Activated CD4-positive, alpha-beta T cell treated with anti-CD3 and anti-CD28 coated beads for 4 hours (primary cell): ENCODE measurements around the gene HSPA14.
"Not testable (repeated sequence)": the region's sequence is repeated elsewhere in the genome, so short reads cannot be mapped to it uniquely, and the experiment has no call there.

Experiments used
- DNase-seq, 2 donors: peaks; one replicate each; pipeline ENCODE4 v3.0.0-alpha.2; 2020

Gene HSPA14, protein sequence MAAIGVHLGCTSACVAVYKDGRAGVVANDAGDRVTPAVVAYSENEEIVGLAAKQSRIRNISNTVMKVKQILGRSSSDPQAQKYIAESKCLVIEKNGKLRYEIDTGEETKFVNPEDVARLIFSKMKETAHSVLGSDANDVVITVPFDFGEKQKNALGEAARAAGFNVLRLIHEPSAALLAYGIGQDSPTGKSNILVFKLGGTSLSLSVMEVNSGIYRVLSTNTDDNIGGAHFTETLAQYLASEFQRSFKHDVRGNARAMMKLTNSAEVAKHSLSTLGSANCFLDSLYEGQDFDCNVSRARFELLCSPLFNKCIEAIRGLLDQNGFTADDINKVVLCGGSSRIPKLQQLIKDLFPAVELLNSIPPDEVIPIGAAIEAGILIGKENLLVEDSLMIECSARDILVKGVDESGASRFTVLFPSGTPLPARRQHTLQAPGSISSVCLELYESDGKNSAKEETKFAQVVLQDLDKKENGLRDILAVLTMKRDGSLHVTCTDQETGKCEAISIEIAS

DNA sequence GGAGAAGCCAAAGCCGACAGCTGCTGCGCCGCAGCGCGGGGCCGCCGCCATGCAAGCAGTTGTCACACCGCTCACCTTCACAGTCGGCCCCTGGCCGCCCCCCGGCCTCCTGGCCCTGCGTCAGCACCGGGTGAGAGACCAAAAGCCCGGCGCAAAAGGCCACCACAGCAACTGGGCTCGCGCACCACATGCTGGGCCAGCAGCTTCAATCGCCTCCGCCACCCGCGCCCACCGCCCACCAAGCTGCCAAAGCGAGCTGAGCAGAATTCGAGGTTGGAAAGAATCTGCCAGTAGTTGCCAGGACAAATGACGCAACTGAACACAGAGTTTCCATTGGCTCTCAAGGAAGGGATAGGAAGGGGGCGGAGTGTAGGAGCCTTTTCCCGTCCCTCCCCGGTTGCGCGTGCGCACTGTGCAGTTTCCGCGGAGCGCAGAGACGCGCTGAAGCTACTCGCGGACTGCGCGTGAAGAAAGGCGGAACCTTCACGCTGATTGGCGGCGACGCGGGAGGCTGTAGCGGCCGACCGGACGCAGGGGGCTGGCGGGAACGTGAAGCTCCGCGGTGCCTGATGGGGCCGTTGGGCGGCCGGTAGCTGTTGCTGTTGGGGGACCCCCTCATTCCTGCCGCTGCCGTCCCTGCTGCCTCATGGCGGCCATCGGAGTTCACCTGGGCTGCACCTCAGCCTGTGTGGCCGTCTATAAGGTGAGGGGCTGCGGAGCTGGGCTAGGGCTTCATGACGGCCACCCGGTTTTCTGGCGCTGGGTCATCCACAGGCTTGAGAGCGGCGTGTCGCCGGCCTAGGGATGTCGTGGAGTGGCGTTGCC lies at the start of gene HSPA14, which contains the start of the genes CDNF and MSANTD7:
Gene HSPA14, plus strand, starts transcription at position 550 of the 825 bp plus-strand sequence. Its CDS starts 97 bp downstream, at position 647.
Gene CDNF, minus strand, starts transcription at position 281 of the 825 bp plus-strand sequence. Its CDS starts 91 bp downstream, at position 190.
Gene MSANTD7, plus strand, starts transcription at position 550 of the 825 bp plus-strand sequence. CDS start 3,979 bp downstream, outside the sequence.
- DNase-seq: peak; percentile 98 to 99

DNA sequence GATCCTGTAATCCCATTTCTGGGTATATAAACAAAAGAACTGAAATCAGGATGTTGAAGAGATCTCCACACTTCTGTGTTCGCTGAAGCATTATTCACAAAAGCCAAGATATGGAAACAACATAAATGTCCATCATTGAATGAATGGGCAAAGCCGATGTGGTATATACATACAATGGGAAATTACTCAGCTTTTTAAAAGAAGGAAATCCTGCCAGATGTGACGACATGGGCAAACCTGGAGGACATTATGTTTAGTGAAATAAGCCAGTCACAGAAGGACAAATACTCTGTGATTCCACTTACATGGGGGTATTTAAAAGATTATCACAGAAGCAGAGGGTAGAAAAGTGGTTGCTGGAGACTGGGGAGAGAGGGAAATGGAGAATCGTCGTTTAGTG lies 39.5 kb upstream of the HSPA14 start:
- DNase-seq: no peak

DNA sequence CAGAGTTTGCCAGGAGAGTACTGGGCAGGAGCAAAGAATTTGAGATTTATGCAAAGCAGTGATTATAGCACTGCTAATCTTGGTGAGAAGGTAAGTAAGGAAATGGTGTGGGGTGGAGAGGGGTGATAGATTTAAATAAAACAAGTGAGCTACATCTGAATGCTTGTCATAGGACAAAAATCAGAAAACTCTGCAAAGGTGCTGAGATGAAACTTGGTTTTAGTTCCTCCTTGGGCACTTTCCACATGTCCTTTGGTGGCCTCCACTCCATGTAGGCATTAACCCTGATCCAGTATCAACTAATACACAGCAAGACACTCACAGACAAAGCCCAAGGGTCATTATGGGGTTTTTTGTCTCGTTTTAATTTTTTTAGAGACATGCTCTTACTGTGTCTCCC lies 37.7 kb upstream of the HSPA14 start:
- DNase-seq: no peak

DNA sequence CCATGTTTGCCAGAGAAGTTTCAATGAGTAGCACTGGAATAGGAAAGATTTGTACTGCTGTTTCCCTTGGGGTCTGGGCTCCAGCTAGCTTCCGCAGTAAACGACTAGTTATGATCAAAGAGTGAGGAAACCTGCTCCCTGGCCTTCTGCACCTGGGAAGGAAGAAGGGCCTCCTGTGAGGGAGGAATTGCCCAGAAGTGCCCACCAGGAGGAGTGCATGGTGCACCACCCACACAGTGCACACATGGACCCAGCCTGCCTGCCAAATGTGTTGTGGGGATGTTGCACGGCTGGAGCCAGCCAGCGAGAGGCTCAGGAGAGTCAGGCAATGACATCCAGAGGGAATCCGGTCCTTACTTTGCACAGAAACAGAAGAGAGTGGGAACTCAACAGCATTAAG lies 36.4 kb upstream of the HSPA14 start:
- no peak for DNase-seq

DNA sequence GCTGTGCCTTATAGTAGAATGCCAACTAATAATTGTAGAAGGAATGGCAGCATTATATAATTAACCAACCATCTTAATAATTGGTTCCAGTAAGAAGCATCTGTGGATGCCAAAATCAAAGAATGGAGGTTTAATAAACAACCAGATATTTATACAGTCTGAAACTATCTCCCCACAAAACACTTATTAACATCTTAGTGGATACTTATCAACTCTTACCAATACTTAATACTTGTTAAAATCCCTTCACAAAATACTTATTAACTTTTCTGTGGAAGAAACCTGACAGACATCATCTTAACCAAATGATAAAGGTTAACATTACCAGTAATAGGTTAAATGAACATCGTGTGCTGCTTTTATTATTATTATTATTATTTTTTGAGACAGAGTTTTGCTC lies 34.3 kb upstream of the HSPA14 start:
- no peak for DNase-seq

DNA sequence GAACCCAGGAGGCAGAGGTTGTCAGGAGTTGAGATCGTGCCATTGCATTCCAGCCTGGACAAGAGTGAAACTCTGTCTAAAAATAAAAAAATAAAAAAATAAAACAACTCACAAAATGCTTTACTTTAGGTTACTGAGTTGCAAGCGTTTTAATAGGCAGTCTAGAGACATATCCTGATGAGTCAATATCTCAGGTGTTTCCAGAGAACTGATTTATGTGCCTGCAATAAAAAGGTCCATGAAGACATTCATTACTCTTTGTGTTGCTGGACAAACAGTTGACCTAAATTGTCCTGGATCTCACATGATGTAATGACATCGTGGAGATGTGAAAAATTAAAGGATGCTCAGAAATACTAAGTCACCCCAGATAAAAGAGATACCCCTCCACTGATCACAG lies 31.8 kb upstream of the HSPA14 start:
- no peak for DNase-seq

DNA sequence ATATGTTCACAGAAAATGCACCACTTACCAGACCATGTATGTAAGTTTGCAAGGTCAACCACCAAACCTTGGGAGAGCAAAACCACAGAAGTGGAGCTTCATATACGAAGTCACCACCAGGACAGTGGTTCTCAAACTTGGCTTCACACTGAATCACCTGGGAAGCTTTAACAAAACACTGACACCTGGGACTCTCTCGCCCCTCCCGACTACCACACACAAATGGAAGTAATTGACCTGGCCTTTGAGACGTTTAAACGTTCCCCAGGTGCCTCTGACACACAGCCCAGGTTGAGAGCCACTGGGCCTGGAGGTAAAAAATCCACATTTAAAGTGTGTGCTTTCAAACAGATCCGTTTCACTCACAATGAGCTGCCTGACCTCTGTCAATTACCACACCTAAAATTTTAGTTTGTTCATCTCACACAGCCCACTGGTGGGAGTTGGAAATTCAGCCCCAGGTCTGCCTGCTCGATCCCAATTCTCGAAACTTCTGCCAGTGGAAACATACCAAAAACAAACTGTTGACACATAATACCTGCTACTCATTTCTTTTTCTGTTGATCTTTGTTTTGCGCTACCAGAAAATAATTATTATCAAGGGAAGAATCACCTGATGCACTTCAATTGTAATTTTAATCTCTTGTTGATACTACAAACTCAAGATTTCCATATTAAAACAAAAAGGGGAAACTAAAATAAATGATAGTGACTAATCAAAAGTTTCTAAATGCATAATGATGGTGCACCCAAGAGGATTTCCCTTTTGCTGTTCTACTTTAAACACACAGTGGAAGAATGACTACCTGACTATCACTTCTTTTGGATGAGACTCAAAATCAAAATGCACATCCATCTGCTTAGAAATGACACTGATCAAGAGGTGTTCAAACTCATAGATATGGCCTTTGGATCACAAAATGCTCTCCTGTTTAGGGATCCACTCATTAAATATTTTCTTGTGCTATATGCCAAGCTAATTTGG lies 26.8 kb upstream of the HSPA14 start:
- DNase-seq: no peak

DNA sequence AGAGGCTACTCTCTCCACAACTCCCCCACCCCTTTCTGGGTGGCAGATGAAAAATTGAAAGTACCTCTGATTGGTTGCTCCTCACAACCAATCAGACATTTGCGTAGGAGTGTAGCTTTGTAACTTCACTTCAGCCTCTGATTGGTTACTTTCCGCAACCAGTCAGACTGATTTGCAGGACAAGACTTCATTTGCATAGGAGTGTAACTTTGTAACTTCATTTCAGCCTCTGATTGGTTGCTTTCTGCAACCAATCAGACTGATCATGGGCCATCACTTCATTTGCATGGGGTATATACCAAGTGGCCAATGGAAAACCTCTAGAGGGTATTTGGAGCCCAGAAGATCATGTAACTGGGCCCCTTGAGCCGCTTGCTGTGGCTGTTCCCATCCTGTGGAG lies 25.8 kb upstream of the HSPA14 start:
- DNase-seq: no peak

DNA sequence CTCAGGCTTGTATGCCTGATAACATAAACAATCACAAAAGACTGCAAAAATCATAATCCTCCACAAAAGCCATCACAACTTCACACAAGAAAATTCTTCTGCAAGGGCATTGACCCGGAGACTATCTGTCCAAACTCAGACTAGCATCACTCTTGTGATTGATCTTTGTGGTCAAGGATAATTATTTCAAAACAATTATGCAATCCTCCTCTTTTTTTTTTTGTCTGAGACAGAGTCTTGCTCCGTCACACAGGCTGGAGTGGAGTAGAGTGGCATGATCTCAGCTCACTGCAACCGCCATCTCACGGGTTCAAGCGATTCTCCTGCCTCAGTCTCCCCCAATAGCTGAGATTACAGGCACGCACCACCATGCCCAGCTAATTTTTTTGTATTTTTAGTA lies 22.4 kb upstream of the HSPA14 start:
- no peak for DNase-seq

DNA sequence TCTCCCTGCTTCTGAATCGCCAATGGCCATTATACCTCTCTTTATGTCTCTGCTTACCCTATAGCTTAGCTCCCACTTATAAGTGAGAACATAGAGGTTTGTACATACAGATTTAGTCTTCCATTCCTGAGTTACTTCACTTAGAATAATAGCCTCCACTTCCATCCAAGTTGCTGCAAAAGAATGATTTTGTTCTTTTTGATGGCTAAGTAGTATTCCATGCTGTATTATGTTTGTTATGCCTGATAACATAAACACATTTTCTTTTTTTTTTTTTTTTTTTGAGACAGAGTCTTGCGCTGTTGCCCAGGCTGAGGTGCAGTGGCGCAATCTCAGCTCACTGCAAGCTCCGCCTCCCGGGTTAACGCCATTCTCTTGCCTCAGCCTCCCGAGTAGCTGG lies 21.4 kb upstream of the HSPA14 start:
- DNase-seq: not testable (repeated sequence)

DNA sequence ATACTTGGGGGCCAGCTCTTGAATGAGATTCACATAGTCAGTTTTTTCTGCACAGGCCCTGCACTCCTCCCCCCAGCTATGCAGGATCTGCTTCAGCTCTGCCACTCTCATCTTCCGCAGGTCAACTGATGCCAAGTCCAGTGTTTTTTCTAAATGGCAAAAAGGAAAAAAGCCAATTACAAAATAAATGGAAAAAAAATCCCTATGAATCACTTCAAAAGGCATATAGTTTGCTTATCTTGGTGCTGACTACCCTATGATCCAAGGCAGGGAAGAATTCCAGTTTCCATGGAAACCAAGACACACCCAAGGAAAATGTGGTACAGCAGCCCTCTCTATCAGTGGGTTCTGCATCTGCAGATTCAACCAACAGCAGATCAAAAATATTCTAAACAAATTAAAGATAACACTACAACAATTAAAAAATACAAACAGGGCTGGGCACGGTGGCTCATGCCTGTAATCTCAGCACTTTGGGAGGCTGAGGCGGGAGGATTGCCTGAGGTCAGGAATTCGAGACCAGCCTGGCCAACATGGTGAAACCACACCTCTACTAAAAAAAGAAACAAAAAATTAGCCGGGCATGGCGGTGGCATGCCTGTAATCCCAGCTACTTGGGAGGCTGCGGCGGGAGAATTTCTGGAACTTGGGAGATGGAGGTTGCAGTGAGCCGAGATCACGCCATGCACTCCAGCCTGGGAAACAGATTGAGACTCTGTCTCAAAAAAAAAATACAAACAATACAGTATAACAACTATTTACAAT lies 17.9 kb upstream of the HSPA14 start:
- no peak for DNase-seq

DNA sequence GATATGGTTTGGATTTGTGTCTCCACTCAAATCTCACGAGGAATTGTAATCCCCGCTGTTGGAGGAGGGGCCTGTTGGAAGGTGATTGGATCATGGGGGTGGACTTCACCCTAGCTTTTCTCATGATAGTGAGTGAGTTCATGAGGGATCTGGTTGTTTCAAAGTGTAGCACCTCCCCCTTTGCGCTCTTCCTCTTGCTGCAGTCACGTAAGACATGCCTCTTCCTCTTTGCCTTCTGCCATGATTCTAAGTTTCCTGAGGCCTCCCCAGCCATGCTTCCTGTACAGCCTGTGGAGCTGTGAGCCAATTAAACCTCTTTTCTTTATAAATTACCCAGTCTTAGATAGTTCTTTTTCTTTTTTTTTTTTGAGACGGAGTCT lies 17.3 kb upstream of the HSPA14 start:
- DNase-seq: no peak

DNA sequence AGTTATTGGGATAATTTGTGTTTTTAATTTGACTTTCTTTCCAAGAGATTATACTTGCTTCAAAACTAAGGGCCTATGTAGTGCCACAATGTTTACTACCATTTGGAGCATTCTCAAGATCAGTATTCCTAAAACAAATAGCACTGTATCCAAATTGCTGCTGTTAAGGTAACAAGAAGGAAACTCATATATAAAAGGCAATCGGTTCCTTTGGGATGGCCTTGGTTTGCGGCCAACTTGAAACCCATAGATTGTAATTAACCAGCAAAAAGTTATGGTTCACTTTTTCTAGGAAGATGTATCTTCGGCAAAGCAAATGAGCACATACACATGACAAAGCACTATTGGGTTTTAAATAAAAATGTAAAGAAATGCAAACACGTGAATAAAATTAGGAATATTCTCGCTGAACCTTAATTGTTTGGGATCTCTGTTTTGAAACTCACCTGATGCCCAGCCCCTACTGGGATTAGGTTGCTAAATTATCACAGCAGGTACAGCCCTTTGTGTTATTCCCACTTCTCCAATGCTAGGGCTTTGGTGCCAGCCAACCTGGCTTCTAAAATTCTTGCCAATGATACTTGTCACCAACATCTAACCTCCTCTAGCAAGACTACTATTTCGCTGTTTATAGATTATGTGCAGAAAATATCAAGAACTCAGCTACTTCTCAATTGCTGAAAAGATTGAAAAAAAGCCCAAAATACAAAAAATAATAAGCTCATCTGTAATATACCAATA lies 16.3 kb upstream of the HSPA14 start:
- no peak for DNase-seq

DNA sequence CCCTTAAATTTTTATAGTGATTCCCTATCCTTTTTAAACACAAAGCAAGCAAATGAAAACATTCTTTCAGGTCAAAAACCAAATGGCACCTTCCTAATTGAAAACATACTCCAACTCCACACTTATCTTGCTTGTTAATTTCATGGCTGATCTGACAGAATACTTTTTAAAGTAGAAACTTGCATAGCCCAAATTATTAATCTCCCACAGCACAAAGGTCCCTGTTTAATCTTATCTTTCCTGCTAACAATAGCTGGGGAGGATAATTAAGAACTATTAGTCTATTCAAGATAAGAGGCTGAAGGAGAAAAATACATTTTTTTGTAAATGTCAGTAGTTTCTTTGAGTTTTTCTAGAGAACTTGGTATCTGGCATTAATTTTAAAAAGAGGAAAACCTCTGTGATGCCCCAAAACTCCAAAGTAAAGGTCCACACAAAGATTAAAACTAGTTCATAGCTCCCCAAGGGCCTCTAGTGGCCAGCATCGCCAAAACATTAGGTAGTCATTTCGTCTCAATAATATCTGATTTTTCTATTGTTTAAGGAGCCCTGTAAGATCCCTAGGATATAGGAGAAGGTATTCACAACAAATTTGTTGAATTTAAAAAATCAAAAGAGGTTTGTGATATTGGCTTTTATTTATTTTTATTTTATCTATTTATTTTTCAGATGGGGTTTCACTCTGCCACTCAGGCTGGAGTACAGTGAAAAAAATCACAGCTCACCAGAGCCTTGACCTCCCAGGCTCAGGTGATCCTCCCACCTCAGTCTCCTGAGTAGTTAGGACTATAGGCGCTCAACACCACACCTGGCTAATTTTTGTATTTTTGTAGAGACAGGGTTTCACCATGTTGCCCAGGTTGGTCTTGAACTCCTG lies 15.0 kb upstream of the HSPA14 start:
- peak; percentile 29 to 48 for DNase-seq

DNA sequence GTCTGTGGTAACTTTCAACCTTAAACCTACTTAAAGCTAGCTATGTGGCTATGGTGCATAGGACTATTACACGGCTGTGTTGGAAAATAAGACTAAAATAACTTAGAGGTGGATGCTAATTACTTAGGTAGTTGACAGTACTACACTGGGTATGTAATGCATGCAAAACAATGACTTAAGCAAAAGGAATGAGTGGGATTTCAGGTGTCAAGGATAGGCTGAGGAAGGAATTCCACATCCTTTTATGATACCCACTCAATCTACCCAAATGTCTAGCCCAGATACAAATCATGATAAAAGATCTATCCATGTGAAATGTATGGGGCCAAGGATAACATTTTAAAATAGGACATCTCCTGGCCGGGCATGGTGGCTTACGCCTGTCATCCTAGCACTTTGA lies 14.1 kb upstream of the HSPA14 start:
- DNase-seq: no peak

DNA sequence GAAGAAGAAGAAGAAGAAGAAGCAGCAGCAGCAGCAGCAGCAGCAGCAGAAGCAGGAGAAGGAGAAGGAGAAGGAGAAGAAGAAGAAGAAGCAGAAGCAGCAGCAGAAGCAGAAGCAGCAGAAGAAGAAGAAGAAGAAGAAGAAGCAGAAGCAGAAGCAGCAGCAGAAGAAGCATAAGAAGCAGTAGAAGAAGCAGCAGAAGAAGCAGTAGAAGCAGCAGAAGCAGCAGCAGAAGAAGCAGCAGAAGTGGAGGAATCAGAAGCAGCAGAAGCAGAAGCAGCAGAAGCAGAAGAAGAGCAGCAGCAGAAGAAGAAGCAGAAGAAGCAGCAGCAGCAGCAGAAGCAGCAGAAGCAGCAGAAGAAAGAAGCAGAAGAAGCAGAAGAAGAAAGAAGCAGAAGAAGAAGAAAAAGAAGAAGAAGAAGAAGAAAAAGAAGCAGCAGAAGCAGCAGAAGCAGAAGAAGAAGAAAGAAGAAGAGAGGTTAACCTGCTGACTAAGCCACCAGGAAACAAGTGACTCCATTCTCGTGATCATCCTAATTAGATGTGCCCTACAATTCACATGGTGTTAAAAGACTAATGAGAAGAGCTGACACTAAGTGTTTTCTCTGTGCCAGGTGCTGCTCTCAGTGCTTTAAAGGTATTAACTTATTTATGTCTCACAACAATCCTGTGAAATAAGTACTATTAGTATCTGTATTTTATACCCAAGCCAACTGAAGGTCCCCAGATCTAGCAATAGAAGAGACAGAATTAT lies 11.9 kb upstream of the HSPA14 start:
- DNase-seq: no peak

DNA sequence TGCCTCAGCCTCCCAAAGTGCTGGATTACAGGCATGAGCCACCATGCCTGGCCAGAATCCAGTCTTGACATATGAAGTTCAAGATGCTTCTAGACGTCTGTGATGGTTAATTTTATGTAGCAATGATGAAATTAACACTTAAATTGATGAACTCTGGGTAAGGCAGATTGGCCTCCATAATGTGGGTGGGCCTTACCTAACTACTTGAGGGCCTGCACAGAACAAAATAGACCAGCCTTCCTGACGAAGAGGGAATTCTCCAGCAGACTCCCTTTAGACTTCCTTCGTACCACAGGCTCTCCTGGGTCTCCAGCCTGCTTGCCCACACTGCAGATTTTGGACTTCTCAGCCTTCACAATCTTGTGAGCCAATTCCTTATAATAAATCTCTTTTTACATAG lies 5.0 kb upstream of the HSPA14 start:
- DNase-seq: no peak

DNA sequence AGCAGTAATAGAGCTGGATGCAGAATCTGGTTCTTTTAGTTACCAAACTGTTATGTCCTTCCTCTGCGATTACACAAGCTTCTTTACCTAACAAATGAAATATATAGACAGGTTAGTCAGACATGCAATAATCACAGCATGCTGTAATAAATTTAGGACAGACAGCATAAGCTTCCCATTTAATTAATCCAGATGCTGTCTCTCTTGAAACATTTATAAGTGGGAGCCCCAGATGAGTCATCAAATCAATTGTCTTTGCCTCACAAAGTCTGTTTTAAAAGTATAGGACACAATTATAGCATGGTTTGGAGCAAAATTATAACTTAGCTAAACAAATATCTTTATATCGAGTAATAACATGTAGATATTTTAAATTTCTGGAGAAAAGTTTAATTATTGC lies 1.9 kb upstream of the HSPA14 start:
- no peak for DNase-seq
